NCI-H2081 treated with DMSO at 0.1 percent for 48 hours (cell line): ENCODE measurements around the gene NUP155.
"Not testable (repeated sequence)": the region's sequence is repeated elsewhere in the genome, so short reads cannot be mapped to it uniquely, and the experiment has no call there.

Source experiments
- DNase-seq: peaks from one replicate; lab custom pipeline; 2025; lab: John Stamatoyannopoulos, UW

Gene NUP155

GRCh38 chr5:37275511-37275910 lies 95.4 kb downstream of the NUP155 start:
- no peak for DNase-seq

DNA sequence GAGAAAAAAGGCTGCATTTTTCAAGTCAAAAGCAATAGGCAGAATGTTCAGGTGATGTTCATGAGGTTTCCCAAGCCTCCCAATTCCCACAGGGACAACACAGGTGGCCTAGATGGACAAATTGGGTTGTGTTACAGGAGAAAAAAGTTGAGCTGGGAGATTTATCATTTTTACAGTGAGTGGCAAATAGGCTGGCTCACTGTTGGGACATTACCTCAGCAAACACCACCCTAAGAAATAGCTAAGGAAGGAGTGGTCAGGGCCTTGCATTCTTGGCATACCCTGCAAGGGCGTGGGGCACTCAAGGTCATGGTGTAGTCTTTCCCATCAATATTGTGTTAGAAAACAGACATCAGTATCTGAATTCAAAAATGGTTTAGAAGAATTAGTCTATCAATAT lies 98.4 kb downstream of the NUP155 start:
- no peak for DNase-seq

DNA sequence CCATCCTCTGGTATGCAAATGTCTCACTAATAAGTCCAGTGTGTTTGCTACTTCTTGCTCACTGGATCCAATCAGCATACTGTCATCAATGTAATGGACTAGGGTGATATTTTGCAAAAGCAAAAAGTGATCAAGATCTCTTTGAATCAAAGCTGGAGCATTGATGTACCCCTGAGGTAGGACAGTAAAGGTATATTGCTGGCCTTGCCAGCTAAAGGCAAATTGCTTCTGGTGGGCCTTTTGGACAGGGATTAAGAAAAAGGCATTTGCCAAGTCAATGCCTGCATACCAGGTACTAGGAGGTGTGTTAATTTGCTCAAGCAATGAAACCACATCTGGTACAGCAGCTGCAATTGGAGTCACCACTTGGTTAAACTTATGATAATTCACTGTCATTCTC lies 102.8 kb downstream of the NUP155 start:
- DNase-seq: not testable (repeated sequence)

DNA sequence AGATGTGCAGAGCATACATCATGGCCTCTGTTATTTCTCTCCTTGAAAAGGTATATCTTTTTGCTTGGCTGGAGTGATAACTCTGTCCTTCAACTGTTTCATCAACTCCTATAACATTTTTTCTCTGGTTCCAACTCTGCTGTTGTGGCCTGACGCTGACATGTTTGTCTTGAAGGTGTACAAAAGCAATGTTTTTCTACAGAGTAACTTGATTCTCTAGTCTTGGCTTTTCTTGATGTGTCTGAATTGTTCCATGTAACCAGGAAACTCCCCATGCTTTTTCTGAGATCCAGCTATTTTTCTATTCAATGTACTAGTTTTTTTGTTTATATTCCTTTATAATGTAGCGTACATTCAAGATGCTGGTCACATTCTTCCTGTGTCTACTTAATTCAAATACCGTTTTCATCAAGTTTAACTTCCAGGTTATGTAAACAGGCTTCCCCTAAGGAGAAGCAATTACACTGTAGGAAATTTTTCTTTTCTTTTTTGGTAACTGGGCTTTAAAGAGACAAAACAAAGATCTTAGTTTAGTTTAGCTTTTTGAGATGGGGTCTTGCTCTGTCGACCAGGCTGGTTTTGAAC lies 115.0 kb downstream of the NUP155 start:
- no peak for DNase-seq

GRCh38 chr5:37254581-37254980 lies 116.3 kb downstream of the NUP155 start:
- DNase-seq: no peak

GRCh38 chr5:37251665-37252064 lies 119.2 kb downstream of the NUP155 start:
- no peak for DNase-seq

DNA sequence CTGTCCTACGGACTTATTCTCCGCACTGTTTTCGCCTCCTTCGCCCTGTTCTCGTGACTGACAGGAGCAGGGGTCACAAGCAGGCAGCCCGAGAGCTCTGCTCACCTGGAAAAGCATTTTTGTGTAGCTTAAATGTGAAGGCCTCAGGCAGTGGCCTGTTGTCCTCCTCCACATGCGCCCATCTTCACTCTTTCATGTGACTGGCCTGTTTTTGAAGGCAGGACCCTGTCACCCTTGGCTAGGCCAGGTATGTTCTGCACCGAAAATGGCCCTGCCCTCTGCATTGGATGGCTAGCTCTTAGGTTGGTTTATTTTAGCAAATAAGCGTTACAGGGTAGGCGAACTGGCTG lies 121.1 kb downstream of the NUP155 start:
- DNase-seq: no peak

DNA sequence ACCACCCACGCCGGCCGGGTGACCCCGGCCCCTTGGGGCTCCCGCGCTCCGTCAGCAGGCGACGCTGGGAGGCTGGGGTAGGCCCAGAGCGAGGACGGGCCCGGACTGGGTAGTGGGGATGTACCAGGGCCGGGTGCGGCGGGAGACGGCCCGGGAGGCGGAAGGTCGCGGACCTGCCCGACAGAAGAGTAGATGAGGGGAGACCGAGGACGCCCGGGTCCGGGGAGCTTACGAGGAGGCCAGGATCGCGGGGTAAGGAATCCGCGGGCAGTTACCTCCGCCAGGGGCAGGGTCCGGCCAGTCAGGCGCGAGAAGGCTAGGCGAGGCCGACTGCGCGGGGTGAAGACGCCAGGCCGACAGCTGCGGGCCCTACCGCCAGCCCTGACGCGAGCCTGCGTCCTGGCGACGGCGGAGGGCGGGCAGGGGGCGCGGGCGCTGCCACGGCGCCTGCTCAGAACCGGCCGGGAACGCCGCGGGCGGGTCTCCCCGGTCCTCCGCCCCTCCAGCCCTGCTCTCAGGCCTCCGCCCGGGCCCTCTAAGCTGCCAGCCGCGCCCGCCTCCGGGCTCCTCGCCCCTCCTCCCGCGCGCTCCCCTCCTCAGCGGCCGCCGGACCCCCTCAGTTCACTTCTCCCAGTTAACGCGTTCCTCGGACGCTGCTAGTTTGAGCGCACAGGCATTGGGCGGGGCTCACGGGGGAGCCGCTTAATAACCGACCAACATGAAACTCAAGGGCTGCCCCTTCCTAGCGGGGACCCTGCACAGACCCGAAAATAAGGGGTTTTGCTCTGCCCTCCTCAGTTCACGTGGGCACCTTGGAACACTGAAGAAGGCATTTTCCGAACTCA lies 121.7 kb downstream of the NUP155 start, which contains the start of gene CPLANE1:
TSS of gene CPLANE1 (minus strand) at position 407 of the 845 bp plus-strand sequence. CDS start 1,678 bp downstream, outside the sequence.
- no peak for DNase-seq

- DNase-seq: no peak
Measured at GRCh38 chr5:37248421-37248969, 122.4 kb downstream of the NUP155 start.

- no peak for DNase-seq
Measured at GRCh38 chr5:37247496-37247895, 123.4 kb downstream of the NUP155 start.

GRCh38 chr5:37247036-37247435 lies 123.9 kb downstream of the NUP155 start:
- DNase-seq: no peak
